HepG2 (cell line): ENCODE measurements around the gene FCAMR. TPM values are rescaled to one million over a fixed set of nuclear protein-coding genes. Genes with fewer than 3 reads are reported as not detected.

ENCODE experiments used
- ATAC-seq: fragments of 200-7000 bp; cut with Tn5 transposase; 3 replicates; pipeline ENCODE4 v1.9.1; 2020; ENCODE audit warnings: mild to moderate bottlenecking, moderate library complexity
- BruUV-seq: library from RNA; stranded (reverse); fragments of 400-500 nt; replicated peaks from 2 replicates; lab custom pipeline; 2021; lab: Mats Ljungman, UMichigan
- CTCF ChIA-PET: fragments of 300-600 bp; formaldehyde crosslinking; extraction: SDS; loops from one replicate; lab custom pipeline; 2021; ENCODE audit warnings: low total read pairs, inconsistent platforms, low intra/inter-chr PET ratio; lab: Yijun Ruan, JAX
- POLR2A ChIA-PET: fragments of 350-600 bp; sonication (Branson Sonifier 250); formaldehyde crosslinking; loops from one replicate; lab custom pipeline; 2020; ENCODE audit warnings: antibody characterized with exemption, inconsistent platforms; lab: Yijun Ruan, JAX
- DNase-seq: peaks from one replicate; pipeline ENCODE4 v3.0.0-alpha.2; 2015; ENCODE audit warnings: low spot score
- FAIRE-seq: peaks from 3 replicates; lab custom pipeline; 2011; peaks lifted over from hg19 to GRCh38; lab: Jason Lieb, UNC
- H2AFZ ChIP-seq: one replicate; pipeline ENCODE4 v1.6.1; 2011; ENCODE audit warnings: low read length, inconsistent platforms
- H3K27ac ChIP-seq: fragments of 300-600 bp; 3 replicates; pipeline ENCODE4 v1.8.0; 2011; ENCODE audit warnings: mixed run types, mild to moderate bottlenecking, mixed read lengths, low read length, inconsistent platforms; ENCODE audit not compliant: insufficient read depth; ENCODE audit errors: extremely low read length
- H3K27me3 ChIP-seq, 2 experiments: fragments of 200-600 bp in 1 of 2; 2 replicates in 1 of 2; 3 replicates in 1 of 2; pipeline versions ENCODE4 v1.6.0 to v1.8.0; 2011; ENCODE audit warnings: low read length in 2 of 2, mild to moderate bottlenecking in 2 of 2, moderate library complexity in 2 of 2, inconsistent platforms in 1 of 2; ENCODE audit not compliant: insufficient read depth in 2 of 2, control insufficient read depth in 1 of 2
- H3K36me3 ChIP-seq, 2 experiments: fragments of 200-600 bp in 1 of 2; replicated peaks in 1 of 2; 2 replicates in 1 of 2; 3 replicates in 1 of 2; pipeline versions ENCODE4 v1.5.1 to v1.8.0; 2011; ENCODE audit warnings: low read length in 2 of 2, inconsistent platforms in 1 of 2; ENCODE audit not compliant: insufficient read depth in 2 of 2, control insufficient read depth in 1 of 2
- H3K4me1 ChIP-seq: 2 replicates; pipeline ENCODE4 v1.5.1; 2012; ENCODE audit warnings: low read length, inconsistent platforms; ENCODE audit not compliant: insufficient read depth
- H3K4me2 ChIP-seq: 2 replicates; pipeline ENCODE4 v1.6.0; 2011; ENCODE audit warnings: low read depth, low read length, inconsistent platforms
- H3K4me3 ChIP-seq, 3 experiments: fragments of 200-600 bp in 1 of 3; sonication (generic), shearing (Covaris generic) in 1 of 3; replicated peaks in 1 of 3; 2 replicates each; pipeline ENCODE4 v1.5.1; 2011 to 2016; ENCODE audit warnings: low read length in 3 of 3, inconsistent platforms in 2 of 3, low read depth in 2 of 3, mild to moderate bottlenecking in 2 of 3, control low read depth in 1 of 3, mixed read lengths in 1 of 3; ENCODE audit not compliant: insufficient read depth in 1 of 3
- H3K79me2 ChIP-seq: one replicate; pipeline ENCODE4 v1.6.1; 2011; ENCODE audit warnings: low read length, inconsistent platforms; ENCODE audit not compliant: insufficient read depth
- H3K9ac ChIP-seq: 2 replicates; pipeline ENCODE4 v1.6.0; 2011; ENCODE audit warnings: mild to moderate bottlenecking, low read depth, low read length, inconsistent platforms; ENCODE audit not compliant: insufficient read depth
- H3K9me3 ChIP-seq: 2 replicates; pipeline ENCODE4 v1.5.1; 2012; ENCODE audit warnings: mild to moderate bottlenecking, low read length
- H4K20me1 ChIP-seq: 2 replicates; pipeline ENCODE4 v1.6.0; 2011; ENCODE audit warnings: inconsistent platforms, mild to moderate bottlenecking, low read length, moderate library complexity; ENCODE audit not compliant: insufficient read depth
- CAMTA2 ChIP-seq: sonication (generic); formaldehyde crosslinking; IDR thresholded peaks from 2 replicates; pipeline ENCODE4 v1.4.0; 2020; ENCODE audit warnings: mild to moderate bottlenecking, missing genetic modification reagents, borderline replicate concordance
- ELF3 ChIP-seq: IDR thresholded peaks from 2 replicates; pipeline ENCODE4 v1.6.1; 2016; ENCODE audit warnings: missing genetic modification reagents, missing compliant biosample characterization
- MIXL1 ChIP-seq: IDR thresholded peaks from 2 replicates; pipeline ENCODE4 v1.6.1; 2016
- MTA3 ChIP-seq: sonication (generic); formaldehyde crosslinking; IDR thresholded peaks from 2 replicates; pipeline ENCODE4 v1.4.0; 2020; ENCODE audit warnings: missing genetic modification reagents
- NKX3-1 ChIP-seq: sonication (generic); formaldehyde crosslinking; IDR thresholded peaks from 2 replicates; pipeline ENCODE4 v1.5.0; 2020; ENCODE audit warnings: missing genetic modification reagents
- ONECUT2 ChIP-seq: sonication (generic); formaldehyde crosslinking; IDR thresholded peaks from 2 replicates; pipeline ENCODE4 v1.4.0; 2020; ENCODE audit warnings: missing genetic modification reagents
- RARA ChIP-seq: IDR thresholded peaks from 2 replicates; pipeline ENCODE4 v1.6.1; 2016; ENCODE audit warnings: missing genetic modification reagents, missing compliant biosample characterization
- SNRNP70 ChIP-seq: fragments of 200-400 bp; formaldehyde crosslinking; IDR thresholded peaks from 2 replicates; pipeline ENCODE4 v1.6.1; 2017; ENCODE audit warnings: mild to moderate bottlenecking, low read depth, low read length, moderate library complexity
- ZBTB20 ChIP-seq: sonication (generic); formaldehyde crosslinking; IDR thresholded peaks from 2 replicates; pipeline ENCODE4 v1.8.1; 2023; ENCODE audit warnings: missing genetic modification reagents, low read depth, mild to moderate bottlenecking, borderline replicate concordance
- ZEB1 ChIP-seq: IDR thresholded peaks from 2 replicates; pipeline ENCODE4 v1.6.1; 2012; ENCODE audit warnings: mild to moderate bottlenecking, low read depth, inconsistent platforms; ENCODE audit not compliant: insufficient replicate concordance
- ZNF12 ChIP-seq: sonication (generic); formaldehyde crosslinking; IDR thresholded peaks from 2 replicates; pipeline ENCODE4 v1.5.0; 2020; ENCODE audit warnings: missing genetic modification reagents
- ZNF17 ChIP-seq: sonication (generic); formaldehyde crosslinking; IDR thresholded peaks from 2 replicates; pipeline ENCODE4 v1.5.0; 2020; ENCODE audit warnings: mild to moderate bottlenecking, missing genetic modification reagents
- ZNF260 ChIP-seq: sonication (generic); formaldehyde crosslinking; IDR thresholded peaks from 2 replicates; pipeline ENCODE4 v1.4.0; 2020; ENCODE audit warnings: missing genetic modification reagents, low read depth, mild to moderate bottlenecking, borderline replicate concordance
- ZNF550 ChIP-seq: sonication (generic); formaldehyde crosslinking; IDR thresholded peaks from 2 replicates; pipeline ENCODE4 v1.4.0; 2020; ENCODE audit warnings: mild to moderate bottlenecking, missing genetic modification reagents, borderline replicate concordance
- ZNF720 ChIP-seq: sonication (generic); formaldehyde crosslinking; IDR thresholded peaks from 2 replicates; pipeline ENCODE4 v1.4.0; 2020; ENCODE audit warnings: missing genetic modification reagents
- WGBS: methylation state at CpG from one replicate; pipeline ENCODE4 v1.1.6; 2017; ENCODE audit warnings: low lambda C conversion rate; 5-methylcytosine and 5-hydroxymethylcytosine counted together
- in situ Hi-C: cut with HindIII; loops from 2 replicates; pipeline ENCODE4 v1.10.0; 2017; ENCODE audit warnings: low pct_unique_long_range_greater_than_20kb; ENCODE audit not compliant: extremely low pct_ligation_motif_present
- intact Hi-C: fragments of 100-400 bp; cut with micrococcal nuclease; formaldehyde crosslinking; loops from one replicate; pipeline ENCODE4 v1.10.0; 2022; ENCODE audit not compliant: unreplicated experiment
- polyA plus RNA-seq, 8 experiments: library from polyadenylated mRNA; depleted of rRNA in 3 of 8; stranded (reverse) in 7 of 8; unstranded in 1 of 8; fragments of >200 nt; fragmentation: Illumina TruSeq in 4 of 8; extraction: Trizol in 4 of 8; gene quantifications; 2 replicates each; pipeline versions ENCODE4 v1.2.1 to v1.2.3, GENCODE V29; 2011 to 2016; ENCODE audit warnings: low read depth in 4 of 8, missing spikeins in 1 of 8, mixed read lengths in 1 of 8; ENCODE audit not compliant: insufficient read depth in 1 of 8
- total RNA-seq, 5 experiments: library from RNA; depleted of rRNA; stranded (reverse); fragments of >200 nt; fragmentation: Illumina TruSeq; extraction: Trizol; gene quantifications; 2 replicates each; pipeline ENCODE4 v1.2.3, GENCODE V29; 2016; ENCODE audit warnings: low read depth in 1 of 5
- TF ChIP-seq, protein P1 (sequence below), 2 experiments: IDR thresholded peaks; 2 replicates each; pipeline ENCODE4 v1.6.1; 2011 to 2012; ENCODE audit warnings: low read length in 2 of 2, borderline replicate concordance in 1 of 2, low read depth in 1 of 2, mild to moderate bottlenecking in 1 of 2, moderate library complexity in 1 of 2
- TF ChIP-seq, protein P2 (sequence below): sonication (generic); formaldehyde crosslinking; IDR thresholded peaks from 2 replicates; pipeline ENCODE4 v1.8.1; 2022; ENCODE audit warnings: mild to moderate bottlenecking, missing genetic modification reagents
- TF ChIP-seq, protein P3 (sequence below): sonication (generic); formaldehyde crosslinking; IDR thresholded peaks from 2 replicates; pipeline ENCODE4 v1.5.0; 2020; ENCODE audit warnings: missing genetic modification reagents

The FCAMR gene
- total and polyA plus RNA-seq, 2 of the 13 experiments (the other 11 are each of a cell fraction or from before 2014, with no cell fraction given), result not detected

DNA sequence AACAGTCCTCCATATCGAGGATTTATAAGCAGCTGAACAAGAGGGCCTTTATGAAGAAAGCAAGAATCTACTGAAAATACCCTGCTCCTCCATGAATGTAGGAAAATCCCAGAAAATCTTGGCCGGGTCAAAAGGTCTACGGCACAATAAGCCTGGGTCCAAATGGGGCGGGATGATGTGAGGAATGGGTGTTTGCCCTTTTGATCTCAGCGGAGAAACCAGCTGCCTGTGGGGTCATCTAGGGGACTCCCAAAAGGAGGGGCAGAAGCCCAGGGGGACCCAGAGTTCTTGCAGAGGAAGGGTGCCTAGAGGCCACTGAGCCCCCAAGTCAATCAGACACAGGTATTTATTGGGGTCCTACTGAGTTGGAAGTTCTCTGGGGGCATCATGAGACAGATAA, 12.6 kb downstream of the FCAMR start (continued):
- TF ChIP-seq RARA (CRISPR knock-in tag), result peak; percentile 86
- TF ChIP-seq, protein P1, sequence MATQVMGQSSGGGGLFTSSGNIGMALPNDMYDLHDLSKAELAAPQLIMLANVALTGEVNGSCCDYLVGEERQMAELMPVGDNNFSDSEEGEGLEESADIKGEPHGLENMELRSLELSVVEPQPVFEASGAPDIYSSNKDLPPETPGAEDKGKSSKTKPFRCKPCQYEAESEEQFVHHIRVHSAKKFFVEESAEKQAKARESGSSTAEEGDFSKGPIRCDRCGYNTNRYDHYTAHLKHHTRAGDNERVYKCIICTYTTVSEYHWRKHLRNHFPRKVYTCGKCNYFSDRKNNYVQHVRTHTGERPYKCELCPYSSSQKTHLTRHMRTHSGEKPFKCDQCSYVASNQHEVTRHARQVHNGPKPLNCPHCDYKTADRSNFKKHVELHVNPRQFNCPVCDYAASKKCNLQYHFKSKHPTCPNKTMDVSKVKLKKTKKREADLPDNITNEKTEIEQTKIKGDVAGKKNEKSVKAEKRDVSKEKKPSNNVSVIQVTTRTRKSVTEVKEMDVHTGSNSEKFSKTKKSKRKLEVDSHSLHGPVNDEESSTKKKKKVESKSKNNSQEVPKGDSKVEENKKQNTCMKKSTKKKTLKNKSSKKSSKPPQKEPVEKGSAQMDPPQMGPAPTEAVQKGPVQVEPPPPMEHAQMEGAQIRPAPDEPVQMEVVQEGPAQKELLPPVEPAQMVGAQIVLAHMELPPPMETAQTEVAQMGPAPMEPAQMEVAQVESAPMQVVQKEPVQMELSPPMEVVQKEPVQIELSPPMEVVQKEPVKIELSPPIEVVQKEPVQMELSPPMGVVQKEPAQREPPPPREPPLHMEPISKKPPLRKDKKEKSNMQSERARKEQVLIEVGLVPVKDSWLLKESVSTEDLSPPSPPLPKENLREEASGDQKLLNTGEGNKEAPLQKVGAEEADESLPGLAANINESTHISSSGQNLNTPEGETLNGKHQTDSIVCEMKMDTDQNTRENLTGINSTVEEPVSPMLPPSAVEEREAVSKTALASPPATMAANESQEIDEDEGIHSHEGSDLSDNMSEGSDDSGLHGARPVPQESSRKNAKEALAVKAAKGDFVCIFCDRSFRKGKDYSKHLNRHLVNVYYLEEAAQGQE (IDR thresholded peaks at IDR 0.05; ENCODE audit: borderline replicate concordance in 1 of 2, low read depth in 1 of 2, low read length in 2 of 2), result no peak
- TF ChIP-seq ZNF720 (CRISPR knock-in tag), result no peak

DNA sequence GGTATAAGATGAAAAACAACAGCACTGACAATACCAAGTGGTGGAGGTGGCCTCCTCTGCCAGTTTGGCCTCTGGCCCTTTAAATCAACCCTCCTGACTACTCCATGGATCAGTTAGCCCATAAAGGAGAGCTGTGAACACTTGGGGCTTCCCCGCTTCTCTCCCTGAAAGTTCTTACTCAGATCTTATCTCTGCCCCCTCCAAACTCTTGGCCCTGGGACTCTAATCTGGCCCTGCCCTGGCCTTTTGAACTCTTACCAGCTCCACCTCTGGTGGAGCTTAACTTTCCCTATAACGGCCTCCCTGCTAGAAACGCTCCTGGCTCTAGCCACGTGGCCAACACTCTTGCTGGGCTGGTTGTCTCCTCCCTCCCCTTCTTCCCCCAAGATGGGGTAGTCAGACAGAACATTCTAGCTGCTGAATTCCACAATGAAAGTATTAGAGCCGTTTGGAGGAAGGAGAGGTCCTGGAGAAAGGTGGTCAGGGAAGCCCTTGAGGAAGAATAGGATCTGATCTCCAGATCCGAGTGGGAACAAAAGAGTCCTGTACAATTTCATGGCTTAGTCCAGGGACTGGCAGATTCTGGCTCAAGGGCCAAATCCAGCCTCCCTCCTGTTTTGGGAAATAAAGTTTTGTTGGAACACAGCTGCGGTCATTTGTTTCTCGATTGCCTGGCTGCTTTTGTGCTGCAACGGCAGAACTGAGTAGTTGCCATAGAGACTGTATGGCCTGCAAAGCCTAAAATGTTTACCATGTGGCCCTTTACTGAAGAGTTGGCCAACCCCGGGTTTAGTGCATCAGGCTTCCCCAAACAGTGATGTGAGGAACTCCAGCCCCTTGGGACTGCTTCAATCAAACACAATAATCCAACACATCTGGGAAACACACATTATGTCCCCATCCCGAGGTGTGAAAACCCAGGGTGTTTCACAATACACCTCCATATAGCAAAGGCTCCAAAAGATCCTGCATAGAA, 14.5 kb downstream of the FCAMR start:
- intact Hi-C loops (no loop called here), in situ Hi-C loops (no loop called here)
- 35% methylated on average over 11 of the region's 11 CpGs for WGBS
- ChIA-PET CTCF (no interaction called here), POLR2A (no interaction called here)
- DNase-seq (peak; percentile 16), ATAC-seq (peak; percentile 34; the same call in 2 of the 3 replicates), FAIRE-seq (peak; percentile 72)
- no peaks in the 10 kb centered on the region for H4K20me1 ChIP-seq
- no peaks in the 10 kb centered on the region for H3K36me3 ChIP-seq
- peaks cover 0 to 1% of the 10 kb centered on the region in 2 experiments; a peak in 1 of 5 replicates for H3K27me3 ChIP-seq
- H3K4me2 ChIP-seq, result peak overlapping the region; percentile 44
- no peaks in the 10 kb centered on the region for H3K9me3 ChIP-seq
- BruUV-seq, result no TSS peak
- H2AFZ ChIP-seq, result peak overlapping the region; percentile 10
- no peaks in the 10 kb centered on the region for H3K79me2 ChIP-seq
- peaks cover 79% of the 10 kb centered on the region for H3K4me1 ChIP-seq
- no peak overlapping the region for H3K27ac ChIP-seq
- no peak overlapping the region for H3K4me3 ChIP-seq
- H3K9ac ChIP-seq, result no peak overlapping the region; the same call in 1 of the 2 replicates
- no peak for TF ChIP-seq CAMTA2
- no peak for TF ChIP-seq NKX3-1 (CRISPR knock-in tag)
- no peak for TF ChIP-seq ZEB1
- no peak for TF ChIP-seq ZNF17
- TF ChIP-seq ZBTB20 (CRISPR knock-in tag), result no peak
- TF ChIP-seq ZNF12 (CRISPR knock-in tag), result no peak
- no peak for TF ChIP-seq SNRNP70
- TF ChIP-seq MIXL1 (CRISPR knock-in tag), result no peak
- TF ChIP-seq ONECUT2 (CRISPR knock-in tag), result no peak
- TF ChIP-seq, protein P2, sequence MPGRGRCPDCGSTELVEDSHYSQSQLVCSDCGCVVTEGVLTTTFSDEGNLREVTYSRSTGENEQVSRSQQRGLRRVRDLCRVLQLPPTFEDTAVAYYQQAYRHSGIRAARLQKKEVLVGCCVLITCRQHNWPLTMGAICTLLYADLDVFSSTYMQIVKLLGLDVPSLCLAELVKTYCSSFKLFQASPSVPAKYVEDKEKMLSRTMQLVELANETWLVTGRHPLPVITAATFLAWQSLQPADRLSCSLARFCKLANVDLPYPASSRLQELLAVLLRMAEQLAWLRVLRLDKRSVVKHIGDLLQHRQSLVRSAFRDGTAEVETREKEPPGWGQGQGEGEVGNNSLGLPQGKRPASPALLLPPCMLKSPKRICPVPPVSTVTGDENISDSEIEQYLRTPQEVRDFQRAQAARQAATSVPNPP, result no peak
- TF ChIP-seq, protein P3, sequence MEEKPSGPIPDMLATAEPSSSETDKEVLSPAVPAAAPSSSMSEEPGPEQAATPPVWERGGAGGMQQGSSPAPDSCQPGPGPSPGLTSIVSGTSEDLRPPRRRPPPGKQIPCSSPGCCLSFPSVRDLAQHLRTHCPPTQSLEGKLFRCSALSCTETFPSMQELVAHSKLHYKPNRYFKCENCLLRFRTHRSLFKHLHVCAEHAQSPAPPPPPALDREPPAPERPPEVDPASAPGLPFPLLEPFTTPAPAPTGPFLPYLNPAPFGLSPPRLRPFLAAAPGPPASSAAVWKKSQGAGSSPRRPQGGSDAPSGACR (CRISPR knock-in tag), result no peak
- no peak for TF ChIP-seq MTA3 (CRISPR knock-in tag)
- no peak for TF ChIP-seq ZNF550 (CRISPR knock-in tag)
- no peak for TF ChIP-seq ZNF260 (CRISPR knock-in tag)
- TF ChIP-seq ELF3 (CRISPR knock-in tag), result no peak
